ENCODE results near the gene BCDIN3D. TPM values are rescaled to one million over a fixed set of nuclear protein-coding genes. Genes with fewer than 3 reads are reported as not detected.

BCDIN3D gene
- total RNA-seq, 1 donor from 2014 or later, result 4.2 TPM

GRCh38 chr12:49793620-49794019, 49.3 kb downstream of the BCDIN3D start:
- no peak overlapping the region for H3K27ac Mint-ChIP-seq
- H3K4me3 Mint-ChIP-seq (ENCODE audit: low read depth), result no peak overlapping the region
- no peaks in the 10 kb centered on the region for H3K4me1 Mint-ChIP-seq (ENCODE audit: low read depth)
- H3K36me3 Mint-ChIP-seq (ENCODE audit: low read depth), result no peaks in the 10 kb centered on the region
- H3K27me3 Mint-ChIP-seq (ENCODE audit: low read depth), result no peaks in the 10 kb centered on the region
- intact Hi-C loops (cut with micrococcal nuclease), result no loop called here
- no peak for DNase-seq (ENCODE audit: low spot score)
- H3K9me3 Mint-ChIP-seq, result no peaks in the 10 kb centered on the region

GRCh38 chr12:49792976-49793580, 49.8 kb downstream of the BCDIN3D start:
- no peaks in the 10 kb centered on the region for H3K27me3 Mint-ChIP-seq (ENCODE audit: low read depth)
- H3K9me3 Mint-ChIP-seq, result no peaks in the 10 kb centered on the region
- intact Hi-C loops (cut with micrococcal nuclease), result no loop called here
- H3K36me3 Mint-ChIP-seq (ENCODE audit: low read depth), result no peaks in the 10 kb centered on the region
- no peak for DNase-seq (ENCODE audit: low spot score)
- no peaks in the 10 kb centered on the region for H3K4me1 Mint-ChIP-seq (ENCODE audit: low read depth)
- no peak overlapping the region for H3K27ac Mint-ChIP-seq
- H3K4me3 Mint-ChIP-seq (ENCODE audit: low read depth), result no peak overlapping the region

- no peak overlapping the region for H3K27ac Mint-ChIP-seq
- intact Hi-C loops (cut with micrococcal nuclease), result no loop called here
- peaks cover 4% of the 10 kb centered on the region for H3K27me3 Mint-ChIP-seq (ENCODE audit: low read depth)
- no peaks in the 10 kb centered on the region for H3K36me3 Mint-ChIP-seq (ENCODE audit: low read depth)
- no peak for DNase-seq (ENCODE audit: low spot score)
- H3K9me3 Mint-ChIP-seq, result no peaks in the 10 kb centered on the region
- no peak overlapping the region for H3K4me3 Mint-ChIP-seq (ENCODE audit: low read depth)
- no peaks in the 10 kb centered on the region for H3K4me1 Mint-ChIP-seq (ENCODE audit: low read depth)
Measured at GRCh38 chr12:49792181-49792970, 50.5 kb downstream of the BCDIN3D start.

GRCh38 chr12:49791700-49792099, 51.2 kb downstream of the BCDIN3D start:
- H3K36me3 Mint-ChIP-seq (ENCODE audit: low read depth), result no peaks in the 10 kb centered on the region
- H3K9me3 Mint-ChIP-seq, result no peaks in the 10 kb centered on the region
- peaks cover 4% of the 10 kb centered on the region for H3K27me3 Mint-ChIP-seq (ENCODE audit: low read depth)
- DNase-seq (ENCODE audit: low spot score), result no peak
- H3K4me1 Mint-ChIP-seq (ENCODE audit: low read depth), result no peaks in the 10 kb centered on the region
- H3K4me3 Mint-ChIP-seq (ENCODE audit: low read depth), result no peak overlapping the region
- intact Hi-C loops (cut with micrococcal nuclease), result no loop called here
- no peak overlapping the region for H3K27ac Mint-ChIP-seq

- Mint-ChIP-seq H3K4me3 (ENCODE audit: low read depth) (no peak overlapping the region), H3K36me3 (ENCODE audit: low read depth) (no peaks in the 10 kb centered on the region), H3K27ac (no peak overlapping the region), H3K27me3 (ENCODE audit: low read depth) (peaks cover 4% of the 10 kb centered on the region), H3K4me1 (ENCODE audit: low read depth) (no peaks in the 10 kb centered on the region), H3K9me3 (no peaks in the 10 kb centered on the region)
- intact Hi-C loops (cut with micrococcal nuclease), result no loop called here
- no peak for DNase-seq (ENCODE audit: low spot score)
Measured at GRCh38 chr12:49790741-49791555, 52.0 kb downstream of the BCDIN3D start.

- intact Hi-C loops (cut with micrococcal nuclease), result no loop called here
- H3K4me1 Mint-ChIP-seq (ENCODE audit: low read depth), result no peaks in the 10 kb centered on the region
- no peaks in the 10 kb centered on the region for H3K9me3 Mint-ChIP-seq
- H3K36me3 Mint-ChIP-seq (ENCODE audit: low read depth), result no peaks in the 10 kb centered on the region
- no peak overlapping the region for H3K27ac Mint-ChIP-seq
- H3K4me3 Mint-ChIP-seq (ENCODE audit: low read depth), result no peak overlapping the region
- peaks cover 4% of the 10 kb centered on the region for H3K27me3 Mint-ChIP-seq (ENCODE audit: low read depth)
- no peak for DNase-seq (ENCODE audit: low spot score)
Measured at GRCh38 chr12:49789992-49790391, 52.9 kb downstream of the BCDIN3D start.

- no peaks in the 10 kb centered on the region for H3K9me3 Mint-ChIP-seq
- no peak overlapping the region for H3K4me3 Mint-ChIP-seq (ENCODE audit: low read depth)
- intact Hi-C loops (cut with micrococcal nuclease), result no loop called here
- no peaks in the 10 kb centered on the region for H3K4me1 Mint-ChIP-seq (ENCODE audit: low read depth)
- H3K36me3 Mint-ChIP-seq (ENCODE audit: low read depth), result no peaks in the 10 kb centered on the region
- DNase-seq (ENCODE audit: low spot score), result no peak
- H3K27me3 Mint-ChIP-seq (ENCODE audit: low read depth), result peaks cover 17% of the 10 kb centered on the region
- H3K27ac Mint-ChIP-seq, result no peak overlapping the region
Measured at GRCh38 chr12:49787672-49788071, 55.2 kb downstream of the BCDIN3D start.

Other genes starting within 250 kb of the BCDIN3D start
- gene FAM186B, start 237.5 kb downstream of the BCDIN3D start, total RNA-seq, result 0.30 and 0.37 TPM in 2 replicates
- gene PRPF40B, start 219.5 kb downstream of the BCDIN3D start, total RNA-seq, result 10.1 and 13.3 TPM in 2 replicates
- gene FMNL3, start 135.7 kb downstream of the BCDIN3D start, total RNA-seq, result 36.2 and 38.0 TPM in 2 replicates
- gene TMBIM6, start 101.5 kb downstream of the BCDIN3D start, total RNA-seq, result 405 and 431 TPM in 2 replicates
- 5.3 and 5.7 TPM in 2 replicates for gene NCKAP5L, start 14.7 kb downstream of the BCDIN3D start, total RNA-seq
- gene FAIM2, start 60.8 kb upstream of the BCDIN3D start, total RNA-seq, result 0.05 and 0.23 TPM in 2 replicates
- not detected in 2 replicates for gene AQP2, start 107.6 kb upstream of the BCDIN3D start, total RNA-seq
- gene AQP5, start 118.8 kb upstream of the BCDIN3D start, total RNA-seq, result not detected in 2 replicates
- not detected in 2 replicates for gene AQP6, start 129.8 kb upstream of the BCDIN3D start, total RNA-seq
- gene RACGAP1, start 182.4 kb upstream of the BCDIN3D start, total RNA-seq, result 77.8 and 82.8 TPM in 2 replicates
- gene ASIC1, start 214.5 kb upstream of the BCDIN3D start, total RNA-seq, result 20.4 and 20.7 TPM in 2 replicates
- 71.5 and 76.8 TPM in 2 replicates for gene SMARCD1, start 242.2 kb upstream of the BCDIN3D start, total RNA-seq